Mucosa of gallbladder (tissue), 1 donor: ENCODE results near the gene HMGXB3. TPM values are rescaled to one million over a fixed set of nuclear protein-coding genes. Genes with fewer than 3 reads are reported as not detected.

ENCODE experiments used
- DNase-seq: peaks from one replicate; pipeline ENCODE4 v3.0.0-alpha.2; 2020; ENCODE audit warnings: low spot score
- total RNA-seq: library from RNA; stranded (reverse); gene quantifications from one replicate; pipeline ENCODE4 v1.2.1, GENCODE V29; 2021
- donor health status: DM: no; HTN: no; CAD: no.

Gene HMGXB3
- total RNA-seq, 1 donor from 2014 or later: 29.6 TPM

DNA sequence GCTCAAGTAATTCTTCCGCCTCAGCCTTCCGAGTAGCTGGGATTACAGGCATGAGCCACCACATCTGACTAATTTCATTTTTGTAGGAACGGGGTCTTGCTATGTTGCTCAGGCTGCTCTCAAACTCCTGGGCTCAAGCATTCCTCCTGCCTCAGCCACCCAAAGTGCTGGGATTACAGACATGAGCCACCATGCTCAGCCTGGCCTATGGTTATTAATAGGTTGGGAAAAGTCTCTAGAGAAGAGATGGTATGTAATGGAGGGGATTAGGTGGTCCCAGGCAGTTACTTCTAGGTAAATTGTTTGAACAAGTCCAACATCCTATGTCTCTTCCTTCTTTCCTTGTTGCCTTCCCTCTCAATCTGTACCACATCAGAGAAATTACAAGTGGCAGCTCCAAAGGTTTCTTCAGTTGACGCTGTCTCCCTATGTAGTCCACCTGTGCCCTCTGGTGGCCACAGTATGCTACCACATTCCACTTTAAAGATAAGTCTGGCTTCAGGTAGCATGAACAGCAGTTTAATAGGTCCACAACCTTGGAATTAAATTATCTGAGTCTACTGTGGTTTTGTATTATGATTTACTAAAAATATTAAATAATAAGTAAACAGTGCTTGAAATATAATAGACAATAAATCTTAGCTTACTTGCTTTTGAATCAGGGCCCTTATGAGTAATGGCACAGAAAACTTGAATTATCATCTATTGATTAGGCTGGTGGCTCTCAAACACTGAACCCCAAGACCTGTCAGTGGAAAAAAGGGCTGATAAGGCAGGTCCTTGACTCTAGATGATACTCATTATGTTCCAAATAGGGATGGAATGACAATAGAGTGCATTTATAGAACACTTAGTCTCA, 9.8 kb upstream of the HMGXB3 start:
- DNase-seq: peak; percentile 79

DNA sequence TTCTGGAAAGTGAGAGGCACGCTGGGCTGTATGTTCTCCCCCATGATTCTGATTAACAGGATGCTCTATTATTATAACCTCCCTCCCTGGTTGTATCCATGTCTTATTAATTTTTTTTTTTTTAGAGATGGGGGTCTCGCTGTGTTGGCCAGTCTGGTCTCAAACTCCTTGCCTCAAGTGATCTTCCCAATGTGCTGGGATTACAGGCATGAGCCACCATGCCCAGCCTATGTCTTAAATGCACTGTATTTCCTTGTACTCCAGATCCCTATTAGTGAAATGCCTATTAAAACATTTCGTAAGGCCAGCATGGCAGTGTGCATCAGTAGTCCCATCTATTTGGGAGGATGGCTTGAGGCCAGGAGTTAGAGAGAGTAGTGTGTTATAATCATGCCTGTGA, 7.1 kb upstream of the HMGXB3 start:
- no peak for DNase-seq

GRCh38 chr5:149995385-149996204, 4.9 kb upstream of the HMGXB3 start:
- DNase-seq: no peak

DNA sequence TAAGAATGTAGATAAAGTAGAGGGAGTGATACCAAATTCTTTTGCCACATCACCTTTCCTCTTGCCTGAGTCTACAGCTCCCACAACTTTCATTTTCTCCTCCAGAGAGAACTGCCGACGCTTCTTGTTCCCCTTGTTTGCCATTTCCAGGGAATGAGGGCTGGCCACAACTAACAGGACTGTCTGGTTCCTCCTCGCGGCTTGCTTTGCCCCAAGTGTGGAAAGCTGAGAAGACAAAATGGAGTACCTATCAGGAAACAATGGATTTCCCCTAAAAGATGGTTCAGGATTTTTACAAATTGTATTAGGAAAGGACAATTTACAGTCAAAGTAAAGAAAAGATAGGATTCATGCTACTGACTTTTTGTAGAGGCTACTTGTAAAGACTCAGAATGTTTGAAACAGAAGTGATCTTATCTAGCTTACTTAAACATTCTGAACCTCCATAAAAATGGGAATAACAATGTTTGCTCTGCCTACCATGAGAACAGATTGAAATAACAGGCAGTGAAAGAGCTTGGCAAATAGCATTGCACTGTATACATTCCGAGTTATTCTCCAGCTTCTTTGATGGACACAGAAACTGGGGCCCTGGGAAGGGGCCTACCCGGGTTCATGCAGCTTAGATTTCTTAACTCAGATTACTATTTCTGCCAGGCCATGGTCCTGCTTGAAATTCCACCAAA, 4.2 kb upstream of the HMGXB3 start:
- no peak for DNase-seq

DNA sequence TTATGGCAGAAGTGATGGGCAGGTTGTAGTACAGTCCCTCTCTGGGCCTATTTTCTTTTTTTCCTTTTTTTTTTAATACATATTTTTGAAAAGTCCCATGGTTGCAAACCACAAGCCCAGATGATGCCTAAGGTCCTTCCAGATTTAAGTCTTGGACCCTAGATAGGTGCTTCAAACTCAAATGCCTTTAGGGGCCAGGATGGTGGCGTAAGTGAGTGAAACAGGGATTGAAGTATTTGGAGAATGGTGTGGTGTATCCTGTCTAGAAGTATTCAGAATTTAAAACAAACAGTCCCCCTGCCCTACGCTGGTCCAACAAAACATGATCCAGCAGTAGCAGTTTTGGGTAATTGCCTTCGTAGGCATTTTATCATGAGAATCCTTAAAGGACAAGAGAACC, 2.3 kb upstream of the HMGXB3 start:
- no peak for DNase-seq

DNA sequence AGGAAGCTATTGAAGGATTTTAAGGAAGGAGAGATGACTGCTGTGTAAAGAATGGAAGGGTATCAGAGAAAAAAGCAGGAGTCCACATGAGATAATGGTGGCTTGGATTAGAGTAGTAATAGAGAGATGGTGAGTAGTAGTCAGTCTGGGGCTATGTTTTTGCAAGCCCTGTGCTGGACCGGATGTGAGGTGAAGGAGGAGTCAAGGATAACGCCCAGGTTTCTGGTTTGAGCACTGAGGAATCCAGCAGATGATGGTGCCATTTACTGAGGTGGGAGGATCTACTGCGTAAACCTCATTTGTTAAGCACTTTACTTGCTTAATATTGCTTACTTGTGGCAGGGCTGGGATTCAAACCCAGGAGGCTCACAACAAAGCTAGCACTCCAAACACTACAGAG, 1.2 kb upstream of the HMGXB3 start:
- no peak for DNase-seq

DNA sequence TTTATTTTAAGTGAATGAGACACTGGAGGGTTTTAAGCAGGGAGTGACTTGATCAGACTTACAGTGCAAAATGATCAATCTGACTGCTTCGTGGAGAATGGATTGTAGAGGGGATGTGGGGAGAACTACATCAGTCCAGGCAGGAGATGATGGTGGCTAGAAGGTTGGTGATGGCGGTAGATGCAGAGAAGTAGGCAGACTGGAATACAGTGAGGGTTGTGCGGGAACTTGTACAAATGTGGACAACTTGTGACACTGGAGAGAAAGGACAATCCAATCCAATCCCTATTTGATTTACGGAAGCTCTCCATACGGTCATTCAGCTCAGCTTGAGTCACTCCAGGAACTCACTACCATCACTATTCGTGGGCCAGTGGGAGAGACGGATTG, 678 bp upstream of the HMGXB3 start:
- DNase-seq: no peak

DNA sequence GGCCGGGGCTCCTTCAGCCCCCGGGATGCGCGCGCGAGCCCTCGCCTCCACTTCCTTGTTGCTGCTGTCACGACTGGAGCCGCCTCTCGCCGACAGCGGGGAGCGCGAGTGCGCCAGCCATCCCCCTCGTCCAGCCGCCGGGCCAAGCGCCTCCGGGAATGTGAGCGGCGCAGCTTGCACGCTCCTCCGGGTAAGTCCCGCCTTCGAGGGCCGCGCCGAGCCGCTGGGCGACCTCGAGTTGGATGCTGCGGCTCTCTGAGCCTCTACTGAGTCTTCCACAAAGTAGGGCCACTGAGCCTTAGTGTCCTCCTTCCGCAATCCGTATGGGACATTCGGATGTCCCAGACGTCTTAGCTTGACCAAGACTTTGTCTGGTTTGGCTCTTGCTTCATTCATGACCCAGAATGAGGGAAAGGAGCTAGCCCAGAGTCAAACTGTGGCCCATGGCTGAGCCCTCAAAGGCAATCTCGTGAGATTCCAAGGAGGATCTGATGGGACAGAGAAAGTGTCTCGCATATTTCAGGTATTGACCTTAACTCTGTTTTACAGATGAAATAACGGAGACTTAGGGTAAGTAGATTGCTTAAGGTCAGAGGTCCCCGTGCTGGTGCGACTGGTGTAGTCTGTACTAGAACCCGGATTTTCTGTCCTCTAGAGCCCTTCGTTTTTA, 586 bp downstream of the HMGXB3 start:
- DNase-seq: peak; percentile 14

DNA sequence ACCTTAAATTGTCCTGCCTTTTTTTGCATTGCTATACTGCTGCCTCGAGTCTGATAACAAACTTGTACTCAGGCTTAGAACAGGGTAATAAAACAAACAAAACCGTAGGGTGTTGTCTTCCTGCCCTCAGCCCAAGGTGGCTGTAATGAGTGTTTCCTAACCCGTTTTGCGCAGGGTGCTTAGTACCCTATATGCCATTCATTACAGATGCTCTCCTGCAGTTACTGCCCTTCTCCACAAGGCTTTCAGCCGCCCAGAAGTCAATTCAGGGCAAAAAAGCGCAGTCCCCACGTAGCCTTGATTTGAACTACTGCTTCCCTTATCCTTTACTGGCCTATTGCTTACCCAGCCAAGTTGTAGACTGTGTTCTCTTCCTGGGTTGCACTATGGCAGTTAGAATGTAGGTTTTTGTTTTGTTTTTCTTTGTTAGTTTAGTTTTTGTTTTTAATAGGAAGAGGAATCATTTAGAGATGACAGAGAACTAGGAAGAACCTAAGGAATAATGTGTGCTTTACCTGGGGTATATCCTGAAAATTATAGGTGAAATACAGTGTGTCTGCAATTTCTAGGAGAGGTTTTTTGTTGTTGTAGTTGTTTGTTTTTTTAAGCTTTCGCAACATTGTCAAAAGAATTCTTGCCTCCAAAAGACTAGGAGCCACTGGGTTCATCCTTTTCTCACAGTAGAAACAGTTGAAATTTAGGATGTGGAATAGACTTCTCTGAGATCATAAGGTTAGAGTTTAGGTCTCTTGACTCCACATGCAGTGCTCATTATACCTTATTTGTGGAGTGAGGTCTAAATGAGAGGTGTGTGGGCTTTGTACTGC, 1.3 kb downstream of the HMGXB3 start:
- DNase-seq: peak; percentile 25

- DNase-seq: no peak
Observed at GRCh38 chr5:150006318-150006717, 5.8 kb downstream of the HMGXB3 start.

GRCh38 chr5:150007050-150007449, 6.5 kb downstream of the HMGXB3 start:
- no peak for DNase-seq

- DNase-seq: no peak
Observed at GRCh38 chr5:150009671-150010387, 9.3 kb downstream of the HMGXB3 start.

DNA sequence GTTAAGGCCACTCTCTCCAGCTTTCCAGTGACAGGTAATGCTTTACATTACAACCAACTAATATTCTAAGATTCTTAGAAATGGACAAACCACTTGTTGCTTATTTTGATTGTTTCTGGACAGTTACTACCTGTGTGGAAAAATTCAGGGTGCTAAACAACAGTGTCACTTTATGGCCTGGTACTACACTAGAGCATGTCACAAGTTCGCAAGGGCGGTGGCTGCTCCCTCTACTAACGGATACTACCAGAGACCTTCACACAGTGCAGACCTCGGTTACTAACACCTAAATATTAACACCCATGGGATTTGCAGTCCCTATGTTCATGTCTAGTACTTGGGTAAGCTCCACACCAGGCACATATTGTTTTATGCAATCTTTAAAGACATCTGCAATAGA, 13.4 kb downstream of the HMGXB3 start:
- DNase-seq: no peak

- DNase-seq: no peak
Observed at GRCh38 chr5:150014456-150014855, 13.9 kb downstream of the HMGXB3 start.

DNA sequence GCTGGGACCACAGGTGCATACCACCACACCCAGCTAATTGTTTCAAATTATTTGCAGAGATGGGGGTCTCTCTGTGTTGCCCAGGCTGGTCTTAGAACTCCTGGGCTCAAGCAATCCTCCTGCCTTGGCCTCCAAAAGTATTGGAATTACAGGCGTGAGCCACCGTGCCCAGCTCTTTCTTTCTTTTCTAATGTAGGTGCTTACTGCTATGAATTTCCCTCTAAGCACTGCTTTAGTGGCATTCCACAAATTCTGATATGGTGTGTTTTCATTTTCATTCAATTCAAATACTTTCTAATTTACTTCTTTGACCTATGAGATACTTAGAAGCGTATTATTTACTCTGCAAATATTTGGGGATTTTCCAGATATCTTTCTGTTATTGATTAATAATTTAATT, 14.9 kb downstream of the HMGXB3 start:
- DNase-seq: no peak

DNA sequence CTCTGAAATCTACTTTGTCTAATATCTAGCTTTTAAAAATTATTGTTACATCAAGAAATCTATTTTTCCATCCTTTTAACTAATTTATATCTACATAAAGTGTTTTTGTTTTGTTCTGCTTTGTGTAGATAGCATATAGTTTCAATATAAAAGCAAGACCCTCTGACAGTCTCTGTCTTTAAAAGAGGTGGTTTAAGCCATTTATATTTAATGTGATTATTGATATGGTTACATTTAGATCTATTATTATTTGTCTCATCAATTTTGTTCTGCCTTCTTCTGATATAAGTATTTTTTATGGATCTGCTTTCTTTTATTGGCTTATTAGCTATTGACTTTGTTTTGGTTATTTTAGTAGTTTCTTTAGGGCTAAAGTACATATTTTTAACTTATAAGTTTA, 16.0 kb downstream of the HMGXB3 start:
- DNase-seq: no peak

GRCh38 chr5:150017226-150018005, 16.9 kb downstream of the HMGXB3 start:
- DNase-seq: no peak

GRCh38 chr5:150020249-150020648, 19.7 kb downstream of the HMGXB3 start:
- no peak for DNase-seq

DNA sequence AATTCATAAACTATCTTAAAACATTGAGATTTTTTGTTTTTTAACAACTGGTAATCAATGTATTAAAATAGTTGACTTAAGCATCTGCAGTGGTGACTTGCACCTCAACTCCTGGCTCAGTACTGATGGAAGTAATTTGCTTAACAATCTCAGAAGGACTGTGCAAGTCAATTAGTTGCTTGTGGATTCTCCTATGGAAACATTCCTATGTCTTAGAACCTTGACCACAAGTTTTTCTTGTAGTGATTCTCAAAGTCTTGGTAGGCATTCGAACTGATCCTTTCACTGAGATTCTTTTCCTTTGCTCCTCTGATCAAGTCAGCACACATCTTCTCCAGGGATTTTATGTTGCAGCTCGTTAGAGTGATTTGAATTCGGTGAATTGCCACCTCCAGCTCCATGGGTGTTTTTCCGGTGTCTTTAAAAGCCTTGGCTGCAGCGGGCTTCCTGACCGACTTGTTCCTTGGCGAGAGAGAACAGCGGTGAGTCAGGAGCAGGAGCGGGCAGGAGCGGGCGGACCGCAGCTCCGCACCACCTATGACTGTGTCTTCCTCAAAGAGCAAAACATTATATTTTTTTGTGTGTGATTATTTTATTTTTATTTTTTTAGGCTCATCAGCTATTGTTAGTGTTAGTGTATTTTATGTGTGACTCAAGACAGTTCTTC, 21.1 kb downstream of the HMGXB3 start:
- DNase-seq: no peak
